ENCODE results near the gene TTLL8.

The TTLL8 gene

GRCh38 chr22:50034126-50035081 is 23.7 kb downstream of the TTLL8 start:
- no peak overlapping the region for H3K4me3 ChIP-seq
- H3K9ac ChIP-seq (ENCODE audit: insufficient read length): no peak overlapping the region
- TF ChIP-seq FOXP2 (optimal IDR thresholded peaks at IDR 0.05; ENCODE audit: control extremely low read depth, extremely low read length, insufficient read depth) (no peak), EZH2 (IDR thresholded peaks at IDR 0.05) (no peak)
- H3K27ac ChIP-seq: no peak overlapping the region
- DNase-seq (ENCODE audit: low read depth, low spot score): no peak
- H3K9me3 ChIP-seq (ENCODE audit: low read depth, low read length): no peaks in the 10 kb centered on the region
- no peaks in the 10 kb centered on the region for H3K36me3 ChIP-seq (ENCODE audit: insufficient read depth, low read length)

- Histone ChIP-seq H3K36me3 (ENCODE audit: insufficient read depth, low read length) (no peaks in the 10 kb centered on the region), H3K9ac (ENCODE audit: insufficient read length) (no peak overlapping the region), H3K4me3 (no peak overlapping the region), H3K9me3 (ENCODE audit: low read depth, low read length) (no peaks in the 10 kb centered on the region), H3K27ac (no peak overlapping the region)
- TF ChIP-seq POLR2AphosphoS5 (IDR thresholded peaks at IDR 0.05; ENCODE audit: borderline replicate concordance, low read depth, low read length) (no peak), EZH2 (IDR thresholded peaks at IDR 0.05) (no peak), FOXP2 (optimal IDR thresholded peaks at IDR 0.05; ENCODE audit: control extremely low read depth, extremely low read length, insufficient read depth) (no peak)
- DNase-seq (ENCODE audit: low read depth, low spot score): no peak
Measured at GRCh38 chr22:50032941-50033601, 25.0 kb downstream of the TTLL8 start.

GRCh38 chr22:50032109-50032871 is 25.8 kb downstream of the TTLL8 start:
- H3K4me3 ChIP-seq: no peak overlapping the region
- H3K36me3 ChIP-seq (ENCODE audit: insufficient read depth, low read length): no peaks in the 10 kb centered on the region
- no peak overlapping the region for H3K27ac ChIP-seq
- TF ChIP-seq POLR2AphosphoS5 (IDR thresholded peaks at IDR 0.05; ENCODE audit: borderline replicate concordance, low read depth, low read length) (no peak), EZH2 (IDR thresholded peaks at IDR 0.05) (no peak), FOXP2 (optimal IDR thresholded peaks at IDR 0.05; ENCODE audit: control extremely low read depth, extremely low read length, insufficient read depth) (no peak)
- no peak overlapping the region for H3K9ac ChIP-seq (ENCODE audit: insufficient read length)
- no peaks in the 10 kb centered on the region for H3K9me3 ChIP-seq (ENCODE audit: low read depth, low read length)
- no peak for DNase-seq (ENCODE audit: low read depth, low spot score)

- Histone ChIP-seq H3K36me3 (ENCODE audit: insufficient read depth, low read length) (no peaks in the 10 kb centered on the region), H3K27ac (no peak overlapping the region), H3K4me3 (no peak overlapping the region), H3K9ac (ENCODE audit: insufficient read length) (no peak overlapping the region), H3K9me3 (ENCODE audit: low read depth, low read length) (no peaks in the 10 kb centered on the region)
- DNase-seq (ENCODE audit: low read depth, low spot score): no peak
- TF ChIP-seq EZH2 (IDR thresholded peaks at IDR 0.05) (no peak), POLR2AphosphoS5 (IDR thresholded peaks at IDR 0.05; ENCODE audit: borderline replicate concordance, low read depth, low read length) (no peak), FOXP2 (optimal IDR thresholded peaks at IDR 0.05; ENCODE audit: control extremely low read depth, extremely low read length, insufficient read depth) (no peak)
Measured at GRCh38 chr22:50031189-50032091, 26.7 kb downstream of the TTLL8 start.

GRCh38 chr22:50030297-50031188 is 27.6 kb downstream of the TTLL8 start:
- TF ChIP-seq EZH2 (IDR thresholded peaks at IDR 0.05) (no peak), FOXP2 (optimal IDR thresholded peaks at IDR 0.05; ENCODE audit: control extremely low read depth, extremely low read length, insufficient read depth) (no peak), POLR2AphosphoS5 (IDR thresholded peaks at IDR 0.05; ENCODE audit: borderline replicate concordance, low read depth, low read length) (no peak)
- no peaks in the 10 kb centered on the region for H3K9me3 ChIP-seq (ENCODE audit: low read depth, low read length)
- H3K36me3 ChIP-seq (ENCODE audit: insufficient read depth, low read length): no peaks in the 10 kb centered on the region
- no peak for DNase-seq (ENCODE audit: low read depth, low spot score)
- H3K27ac ChIP-seq: no peak overlapping the region
- no peak overlapping the region for H3K9ac ChIP-seq (ENCODE audit: insufficient read length)
- H3K4me3 ChIP-seq: no peak overlapping the region

GRCh38 chr22:50027639-50028537 is 30.2 kb downstream of the TTLL8 start:
- no peak for DNase-seq (ENCODE audit: low read depth, low spot score)
- Histone ChIP-seq H3K36me3 (ENCODE audit: insufficient read depth, low read length) (no peaks in the 10 kb centered on the region), H3K9me3 (ENCODE audit: low read depth, low read length) (no peaks in the 10 kb centered on the region), H3K27ac (no peak overlapping the region), H3K9ac (ENCODE audit: insufficient read length) (no peak overlapping the region), H3K4me3 (no peak overlapping the region)
- TF ChIP-seq FOXP2 (optimal IDR thresholded peaks at IDR 0.05; ENCODE audit: control extremely low read depth, extremely low read length, insufficient read depth): no peak
- TF ChIP-seq EZH2 (IDR thresholded peaks at IDR 0.05): no peak
- no peak for TF ChIP-seq POLR2AphosphoS5 (IDR thresholded peaks at IDR 0.05; ENCODE audit: borderline replicate concordance, low read depth, low read length)
